Measurements from ENCODE around the gene BMPER.

Gene BMPER

GRCh38 chr7:34191771-34192479, 286.6 kb downstream of the BMPER start:
- DNase-seq, result no peak

- no peak for DNase-seq
These were observed 287.6 kb downstream of the BMPER start for GRCh38 chr7:34192906-34193305.

- DNase-seq, result no peak
These were observed 292.9 kb downstream of the BMPER start for GRCh38 chr7:34198231-34198641.
